DOHH2 (cell line): ENCODE measurements around the gene SLK.

ENCODE experiments used
- H3F3A ChIP-seq: fragments of 200-600 bp; sonication (generic), shearing (Covaris generic); 2 replicates; pipeline ENCODE4 v1.6.0; 2016; ENCODE audit warnings: antibody characterized with exemption, mild to moderate bottlenecking; ENCODE audit not compliant: control insufficient read depth, insufficient read depth
- H3K27ac ChIP-seq: fragments of 200-600 bp; sonication (generic); 2 replicates; pipeline ENCODE4 v1.5.1; 2014; ENCODE audit warnings: low read depth, mild to moderate bottlenecking, low read length, moderate library complexity
- H3K27me3 ChIP-seq: fragments of 200-600 bp; sonication (generic); 2 replicates; pipeline ENCODE4 v1.6.1; 2014; ENCODE audit warnings: mild to moderate bottlenecking, low read length, mixed read lengths; ENCODE audit not compliant: control insufficient read depth
- H3K36me3 ChIP-seq: fragments of 200-600 bp; sonication (generic); 2 replicates; pipeline ENCODE4 v1.6.1; 2014; ENCODE audit warnings: mild to moderate bottlenecking, low read length, moderate library complexity, mixed read lengths; ENCODE audit not compliant: control insufficient read depth
- H3K4me1 ChIP-seq: fragments of 200-600 bp; sonication (generic); 2 replicates; pipeline ENCODE4 v1.6.1; 2014; ENCODE audit warnings: mild to moderate bottlenecking, low read length, mixed read lengths; ENCODE audit not compliant: control insufficient read depth
- H3K4me2 ChIP-seq: fragments of 200-600 bp; sonication (generic); 2 replicates; pipeline ENCODE4 v1.6.0; 2014; ENCODE audit warnings: mild to moderate bottlenecking, low read length, moderate library complexity
- H3K4me3 ChIP-seq: fragments of 200-600 bp; sonication (generic); 2 replicates; pipeline ENCODE4 v1.5.1; 2014; ENCODE audit warnings: mild to moderate bottlenecking, low read length, mixed read lengths
- H3K79me2 ChIP-seq: fragments of 200-600 bp; sonication (generic); 2 replicates; pipeline ENCODE4 v1.6.1; 2014; ENCODE audit warnings: mild to moderate bottlenecking, low read length, mixed read lengths; ENCODE audit not compliant: control insufficient read depth
- H3K9me2 ChIP-seq: fragments of 200-600 bp; sonication (generic); replicated peaks from 2 replicates; pipeline ENCODE4 v1.6.1; 2014; ENCODE audit warnings: mild to moderate bottlenecking, low read length, mixed read lengths; ENCODE audit not compliant: control insufficient read depth
- H3K9me3 ChIP-seq: fragments of 200-600 bp; sonication (generic); 2 replicates; pipeline ENCODE4 v1.6.1; 2014; ENCODE audit warnings: antibody characterized with exemption, low read length, mixed read lengths; ENCODE audit not compliant: control insufficient read depth, insufficient read depth
- H4K20me1 ChIP-seq: fragments of 200-600 bp; sonication (generic); 2 replicates; pipeline ENCODE4 v1.6.0; 2014; ENCODE audit warnings: low read depth, mild to moderate bottlenecking, antibody characterized with exemption, low read length, moderate library complexity; ENCODE audit not compliant: control insufficient read depth, insufficient read depth
- CTCF ChIP-seq: fragments of 200-600 bp; sonication (generic); IDR thresholded peaks from one replicate; pipeline ENCODE4 v1.5.1; 2014; ENCODE audit warnings: antibody characterized with exemption, mild to moderate bottlenecking, low read depth, low read length; ENCODE audit not compliant: poor library complexity, severe bottlenecking
- EZH2phosphoT487 ChIP-seq: fragments of 200-600 bp; sonication (generic); IDR thresholded peaks from 2 replicates; pipeline ENCODE4 v1.6.1; 2017; ENCODE audit warnings: borderline replicate concordance, mild to moderate bottlenecking, antibody characterized with exemption, low read length, moderate library complexity, mixed read lengths

SLK gene

GRCh38 chr10:103975169-103975568 lies 8.2 kb downstream of the SLK start:
- Histone ChIP-seq H3K4me2 (no peak overlapping the region), H3K27me3 (no peaks in the 10 kb centered on the region), H4K20me1 (no peaks in the 10 kb centered on the region), H3K36me3 (no peaks in the 10 kb centered on the region), H3K9me2 (no peaks in the 10 kb centered on the region), H3K79me2 (peaks cover 87% of the 10 kb centered on the region), H3K27ac (no peak overlapping the region), H3K4me1 (peaks cover 4% of the 10 kb centered on the region), H3F3A (no peaks in the 10 kb centered on the region), H3K4me3 (no peak overlapping the region), H3K9me3 (no peaks in the 10 kb centered on the region)
- TF ChIP-seq EZH2phosphoT487 (no peak), CTCF (no peak)

- H3K79me2 ChIP-seq = peaks cover 88% of the 10 kb centered on the region
- peaks cover 2% of the 10 kb centered on the region for H3F3A ChIP-seq
- no peak overlapping the region for H3K27ac ChIP-seq
- no peak overlapping the region for H3K4me3 ChIP-seq
- H3K36me3 ChIP-seq = no peaks in the 10 kb centered on the region
- no peaks in the 10 kb centered on the region for H3K9me3 ChIP-seq
- no peaks in the 10 kb centered on the region for H3K9me2 ChIP-seq
- peaks cover 11% of the 10 kb centered on the region for H3K4me1 ChIP-seq
- TF ChIP-seq EZH2phosphoT487 (no peak), CTCF (no peak)
- no peaks in the 10 kb centered on the region for H4K20me1 ChIP-seq
- H3K4me2 ChIP-seq = no peak overlapping the region
- no peaks in the 10 kb centered on the region for H3K27me3 ChIP-seq
These were observed 10.3 kb downstream of the SLK start for GRCh38 chr10:103977204-103977603.

- no peak overlapping the region for H3K27ac ChIP-seq
- H3K4me3 ChIP-seq = no peak overlapping the region
- no peak overlapping the region for H3K4me2 ChIP-seq
- H3K4me1 ChIP-seq = peaks cover 30% of the 10 kb centered on the region
- H3K9me2 ChIP-seq = no peaks in the 10 kb centered on the region
- H3F3A ChIP-seq = peaks cover 18% of the 10 kb centered on the region
- no peaks in the 10 kb centered on the region for H3K27me3 ChIP-seq
- H3K36me3 ChIP-seq = no peaks in the 10 kb centered on the region
- no peaks in the 10 kb centered on the region for H3K9me3 ChIP-seq
- H3K79me2 ChIP-seq = peaks cover 93% of the 10 kb centered on the region
- H4K20me1 ChIP-seq = peaks cover 4% of the 10 kb centered on the region; the same call in 1 of the 2 replicates
- no peak for TF ChIP-seq CTCF
- no peak for TF ChIP-seq EZH2phosphoT487
These were observed 12.6 kb downstream of the SLK start for GRCh38 chr10:103979530-103979929.
